ENCODE data around the gene EFEMP2.

Gene EFEMP2

DNA sequence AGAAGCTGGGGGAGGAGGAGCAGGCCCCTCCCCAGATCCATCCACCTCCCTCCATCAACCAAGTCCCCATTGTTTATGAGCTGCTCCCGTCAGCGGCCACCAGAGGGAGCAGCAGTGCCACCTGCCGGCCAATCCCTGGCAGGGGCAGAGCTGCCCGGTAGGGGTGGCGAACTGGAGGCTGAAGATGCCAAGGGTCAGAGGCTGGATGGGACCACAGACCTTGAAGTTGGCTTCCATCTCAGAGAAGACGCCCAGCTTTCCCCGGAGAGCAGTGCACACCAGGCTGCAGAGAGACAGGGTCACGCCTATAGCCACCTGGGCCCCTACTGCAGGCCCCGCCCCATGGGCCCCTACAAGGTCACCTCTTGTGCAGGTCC lies 12.1 kb upstream of the EFEMP2 start:
- DNase-seq = no peak

- DNase-seq = no peak
Observed at GRCh38 chr11:65883786-65884715, 11.5 kb upstream of the EFEMP2 start.

- no peak for DNase-seq
Observed at GRCh38 chr11:65883058-65883761, 10.6 kb upstream of the EFEMP2 start.

- no peak for DNase-seq
Observed at GRCh38 chr11:65882120-65883057, 9.8 kb upstream of the EFEMP2 start.

DNA sequence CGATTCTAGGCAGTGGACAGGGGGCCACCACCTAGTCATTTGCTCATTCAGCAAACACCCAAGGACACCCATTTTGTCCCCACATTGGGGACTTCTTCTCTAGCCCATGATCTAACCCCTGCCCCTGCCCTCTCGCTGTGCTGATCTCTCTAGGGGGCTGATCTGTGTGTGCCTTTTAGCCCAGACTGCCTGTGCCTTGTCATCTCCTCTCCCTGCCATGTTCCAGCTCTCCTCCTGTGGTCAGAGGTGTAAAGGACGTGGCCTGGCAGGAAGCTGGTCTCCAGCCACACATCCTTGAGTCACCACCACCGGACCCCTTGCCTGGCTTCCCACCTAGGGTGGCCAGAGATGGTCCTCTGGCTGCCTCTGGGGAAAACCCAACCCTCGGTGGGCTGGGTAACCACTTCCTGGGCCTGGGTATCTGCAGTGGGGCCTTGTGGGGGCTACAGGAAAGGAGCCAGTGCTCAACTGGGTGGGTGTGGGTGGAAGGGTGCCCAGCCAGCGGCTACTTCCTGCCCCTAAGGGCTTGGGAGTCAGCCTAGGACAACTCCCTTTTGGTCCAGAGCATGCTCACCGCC lies 8.3 kb upstream of the EFEMP2 start:
- DNase-seq = no peak

GRCh38 chr11:65880027-65880426 lies 7.4 kb upstream of the EFEMP2 start:
- DNase-seq = no peak

DNA sequence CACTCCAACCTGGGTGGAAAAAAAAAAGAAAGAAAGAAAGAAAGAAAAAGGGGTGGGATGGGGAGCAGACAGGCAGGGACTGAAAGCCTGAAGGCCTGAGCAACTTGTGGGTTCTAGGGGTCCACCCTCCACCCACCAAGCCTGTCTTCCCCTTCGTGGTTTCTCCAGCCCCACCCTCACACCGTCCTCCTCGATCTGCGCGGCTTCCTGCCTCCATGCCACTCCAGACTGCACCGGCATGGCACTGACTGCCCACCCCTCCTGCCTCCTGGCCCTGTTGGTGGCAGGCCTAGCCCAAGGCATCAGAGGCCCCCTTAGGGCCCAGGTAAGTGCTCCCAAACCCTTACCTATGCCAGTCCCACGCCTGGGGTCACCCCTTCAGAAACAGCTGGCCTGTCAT lies 7.0 kb upstream of the EFEMP2 start, which contains the start of gene CTSW:
Gene CTSW (plus strand): TSS at position 221 of the 400 bp plus-strand sequence. CDS start 18 bp downstream, at position 239.
- DNase-seq = no peak

- peak; percentile 31 for DNase-seq
Observed at GRCh38 chr11:65873318-65874156, 937 bp upstream of the EFEMP2 start.

GRCh38 chr11:65871811-65872548 lies 620 bp downstream of the EFEMP2 start:
- no peak for DNase-seq

DNA sequence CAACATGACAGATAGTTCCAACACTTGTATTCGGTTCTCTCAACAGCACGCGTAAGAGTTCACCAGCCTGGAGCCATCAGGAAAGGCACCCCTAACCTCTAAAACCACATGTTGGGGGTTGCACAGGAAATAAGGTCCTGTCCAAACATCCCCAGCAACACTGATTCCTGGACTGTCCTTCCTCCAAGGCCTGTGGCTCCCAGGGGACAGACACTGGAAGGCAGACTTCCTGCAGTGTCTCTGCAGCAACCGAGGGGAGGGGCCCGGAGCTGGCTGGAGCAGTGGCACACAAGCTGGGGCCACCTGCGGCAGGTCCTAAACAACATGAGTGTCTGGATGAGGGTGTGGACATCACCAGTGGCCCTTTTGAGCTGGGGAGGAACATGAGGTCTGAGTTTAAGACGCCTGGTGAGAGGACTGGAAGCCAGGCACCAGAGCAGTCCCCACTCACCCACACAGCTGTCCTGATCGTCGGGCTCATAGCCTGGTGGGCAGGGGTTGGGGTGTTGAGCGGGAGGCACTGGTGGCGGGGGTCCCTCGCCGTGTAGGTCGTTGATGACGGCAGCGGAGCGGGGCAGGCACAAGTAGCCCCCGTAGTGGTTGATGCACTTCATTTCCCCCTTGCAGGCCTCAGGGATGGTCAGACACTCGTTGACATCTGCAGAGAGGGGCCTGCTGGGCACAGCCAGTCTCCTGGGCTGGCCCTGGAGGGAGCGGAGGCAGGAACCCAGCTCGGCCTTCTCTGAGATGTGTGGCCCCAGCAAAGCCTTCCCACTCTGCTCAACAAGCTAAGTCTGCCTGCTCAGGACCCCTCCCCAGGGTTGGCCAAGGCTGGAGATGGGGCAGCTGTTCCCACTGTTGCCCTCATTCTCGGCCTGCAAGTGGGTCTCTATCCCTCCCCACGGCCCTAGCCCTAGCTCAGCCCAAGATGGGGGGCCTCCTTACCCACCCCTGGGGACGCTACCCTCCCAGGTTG lies 1.6 kb downstream of the EFEMP2 start:
- DNase-seq = no peak

DNA sequence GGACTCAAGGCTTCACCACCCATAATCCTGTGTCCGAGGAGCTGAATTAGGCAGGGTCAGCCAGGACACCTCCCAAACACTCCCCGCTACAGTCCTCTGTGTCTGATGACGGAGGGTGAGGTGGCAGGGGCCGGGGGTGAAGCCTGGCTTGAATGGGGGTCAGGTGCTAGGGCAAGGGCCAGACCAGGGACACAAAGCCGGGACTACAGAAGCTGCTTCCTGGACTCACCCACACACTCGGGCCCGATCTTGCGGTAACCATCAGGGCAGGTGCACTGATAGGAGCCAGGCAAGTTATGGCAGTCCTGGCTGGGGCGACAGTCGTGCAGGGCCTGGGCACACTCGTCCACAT lies 2.3 kb downstream of the EFEMP2 start:
- no peak for DNase-seq

DNA sequence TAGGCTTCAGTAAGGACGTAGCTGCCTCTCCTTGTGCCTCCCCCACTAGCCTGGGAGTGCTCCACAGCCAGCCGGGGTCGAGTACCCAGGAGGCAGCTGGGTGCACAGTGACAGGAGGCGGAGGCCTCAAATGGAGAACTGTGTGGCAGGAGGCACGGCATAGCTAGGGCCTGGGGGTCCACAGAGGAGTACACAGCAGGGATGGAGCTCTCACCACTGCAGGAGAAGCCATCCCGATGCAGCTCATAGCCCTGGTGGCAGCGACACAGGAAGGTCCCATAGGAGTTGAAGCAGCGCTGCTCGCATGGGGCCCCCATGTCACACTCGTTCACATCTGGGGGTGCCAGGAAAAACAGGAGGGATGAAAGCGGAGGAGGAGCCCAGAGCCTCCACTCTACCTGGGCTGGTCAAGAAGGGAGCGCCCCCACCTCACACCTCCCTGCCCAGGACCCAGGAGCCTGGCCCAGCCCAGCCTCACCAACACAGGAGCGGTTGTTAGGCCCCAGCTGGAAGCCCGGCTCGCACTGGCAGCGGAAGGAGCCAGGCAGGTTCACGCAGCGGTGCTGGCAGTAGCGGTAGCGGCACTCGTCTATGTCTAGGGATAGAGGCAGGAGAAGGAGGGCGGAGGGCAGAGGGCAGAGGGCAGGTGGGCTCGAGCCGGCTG lies 2.8 kb downstream of the EFEMP2 start:
- DNase-seq = no peak

DNA sequence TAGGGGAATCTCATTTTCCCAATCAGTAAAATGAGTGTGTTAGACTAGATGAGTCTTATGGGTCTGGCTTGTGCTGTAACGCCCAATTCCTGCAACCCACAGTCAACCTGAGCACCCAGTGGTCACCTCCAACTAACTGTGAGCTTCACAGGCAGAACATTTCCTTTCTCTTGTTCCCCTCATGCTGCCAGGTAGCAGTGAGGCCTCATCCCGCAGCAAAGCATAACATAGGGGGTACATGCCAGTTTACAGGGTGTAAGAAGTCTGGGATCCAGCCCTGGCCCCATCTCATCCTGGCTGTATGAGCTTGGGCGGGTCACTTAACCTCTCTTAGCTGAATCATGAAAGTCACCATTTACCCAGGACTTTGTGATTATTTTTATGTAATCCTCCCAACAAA lies 3.7 kb downstream of the EFEMP2 start:
- DNase-seq = no peak

DNA sequence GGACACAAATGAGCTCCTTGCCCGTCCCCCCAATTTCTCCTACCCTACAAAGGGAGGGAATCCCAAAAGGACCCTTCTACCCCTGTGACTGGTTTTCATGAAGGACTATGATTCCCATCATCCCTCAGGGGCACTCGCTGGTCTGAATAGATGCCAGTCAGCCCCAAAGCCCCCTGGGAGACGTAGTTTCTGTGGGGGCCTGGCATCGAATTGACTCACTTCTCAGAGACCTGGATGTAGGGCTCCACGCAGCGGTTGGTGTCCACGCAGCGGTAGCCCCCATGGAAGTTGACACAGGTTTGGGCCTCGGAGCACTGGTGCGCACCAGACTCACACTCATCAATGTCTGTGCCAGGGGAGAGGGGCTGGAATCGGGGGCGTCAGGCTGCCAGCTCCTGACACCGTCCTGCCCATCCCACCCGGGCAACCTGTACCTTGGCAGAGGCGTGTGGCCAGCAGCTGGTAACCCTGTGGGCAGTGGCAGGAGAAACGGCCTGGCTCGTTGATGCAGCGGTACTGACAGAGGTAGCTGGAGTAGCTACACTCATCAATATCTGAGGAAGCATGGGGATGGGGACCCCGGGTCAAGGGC lies 4.4 kb downstream of the EFEMP2 start:
- no peak for DNase-seq

DNA sequence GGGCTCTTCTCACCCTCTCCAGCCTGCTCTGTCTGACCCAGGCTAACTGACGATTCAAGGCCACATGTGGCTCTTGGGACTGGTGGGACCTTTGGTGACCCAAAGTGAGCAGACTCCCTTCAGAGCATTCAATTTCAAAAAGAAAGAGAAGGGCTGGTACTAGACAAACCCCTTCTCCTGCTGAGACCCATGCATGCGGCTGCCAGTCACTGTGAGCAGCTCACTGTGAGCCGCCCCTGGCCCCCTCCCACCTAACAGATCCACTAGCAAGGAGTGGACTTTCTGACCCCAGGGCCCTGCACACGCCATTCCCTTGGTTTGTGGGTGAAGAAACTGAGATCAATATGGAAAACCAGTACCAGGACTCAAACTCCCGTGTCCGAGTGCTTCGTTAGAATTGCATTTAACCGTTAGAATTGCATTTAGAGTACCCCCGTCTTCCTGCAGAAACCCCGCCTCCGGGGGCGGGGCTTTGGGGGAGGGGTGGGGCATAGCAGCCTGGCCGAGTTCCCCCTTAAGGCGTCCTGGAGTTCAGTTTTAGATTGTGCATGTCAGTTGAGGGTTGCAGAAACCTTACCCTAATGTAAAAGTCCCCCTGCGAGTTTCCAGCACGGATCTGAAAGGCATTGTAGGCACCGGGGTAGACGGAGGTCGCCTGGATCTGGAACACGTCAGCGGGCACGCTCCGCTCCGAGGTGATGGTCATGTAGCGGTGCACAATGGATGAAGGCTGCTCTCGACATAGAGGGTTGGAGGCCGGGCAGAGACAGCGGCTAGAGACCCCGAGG lies 5.1 kb downstream of the EFEMP2 start:
- DNase-seq = no peak

DNA sequence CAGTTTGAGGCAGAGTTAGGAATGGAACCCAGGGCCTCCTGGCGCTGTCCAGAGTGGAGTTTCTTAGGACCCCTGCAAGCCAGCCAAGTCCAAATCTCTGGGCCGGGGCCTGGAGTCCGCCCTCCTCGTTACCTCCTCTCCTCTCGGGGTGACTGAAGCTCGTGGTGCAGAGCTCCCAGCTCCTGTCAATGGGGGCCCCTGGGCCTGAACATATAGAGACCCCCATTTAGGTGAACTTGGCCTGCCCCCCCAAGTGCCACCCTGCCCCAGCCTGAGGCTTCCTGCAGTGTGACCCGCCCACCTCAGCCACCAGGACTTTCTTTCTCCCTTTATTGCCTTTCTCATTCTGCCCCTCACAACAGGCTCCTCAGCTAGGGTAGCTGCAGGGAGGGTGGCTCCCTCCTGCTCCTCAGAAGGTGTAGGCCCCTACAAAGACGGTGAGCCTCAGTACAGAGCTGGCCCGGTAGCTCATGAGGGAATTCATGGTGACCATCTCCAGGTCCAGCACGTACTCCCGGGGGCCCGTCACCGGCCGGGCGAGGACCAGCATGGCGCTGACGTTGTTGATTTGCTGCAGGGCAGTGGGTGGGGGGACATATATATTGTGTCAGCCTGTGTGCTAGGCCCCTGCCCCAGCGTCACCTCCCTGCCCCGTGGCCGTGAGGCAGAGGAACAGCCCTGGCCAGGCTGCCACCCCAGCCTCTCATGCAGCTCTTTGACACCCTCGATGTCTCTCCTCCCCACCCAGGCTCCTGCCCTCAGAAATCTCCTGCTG lies 5.9 kb downstream of the EFEMP2 start:
- DNase-seq = no peak

- DNase-seq = no peak
Observed at GRCh38 chr11:65865550-65866172, 6.9 kb downstream of the EFEMP2 start.

Data from NCI-H2081 treated with DMSO at 0.1 percent for 48 hours (cell line).